Measurements from ENCODE around the gene MYH9.

The MYH9 gene

GRCh38 chr22:36339171-36340065 is 48.3 kb downstream of the MYH9 start:
- in situ Hi-C loops (cut with MboI; ENCODE audit: low sequenced_read_pairs, unreplicated experiment), result no loop called here
- DNase-seq (ENCODE audit: low spot score), result no peak
- TF ChIP-seq, protein P1, sequence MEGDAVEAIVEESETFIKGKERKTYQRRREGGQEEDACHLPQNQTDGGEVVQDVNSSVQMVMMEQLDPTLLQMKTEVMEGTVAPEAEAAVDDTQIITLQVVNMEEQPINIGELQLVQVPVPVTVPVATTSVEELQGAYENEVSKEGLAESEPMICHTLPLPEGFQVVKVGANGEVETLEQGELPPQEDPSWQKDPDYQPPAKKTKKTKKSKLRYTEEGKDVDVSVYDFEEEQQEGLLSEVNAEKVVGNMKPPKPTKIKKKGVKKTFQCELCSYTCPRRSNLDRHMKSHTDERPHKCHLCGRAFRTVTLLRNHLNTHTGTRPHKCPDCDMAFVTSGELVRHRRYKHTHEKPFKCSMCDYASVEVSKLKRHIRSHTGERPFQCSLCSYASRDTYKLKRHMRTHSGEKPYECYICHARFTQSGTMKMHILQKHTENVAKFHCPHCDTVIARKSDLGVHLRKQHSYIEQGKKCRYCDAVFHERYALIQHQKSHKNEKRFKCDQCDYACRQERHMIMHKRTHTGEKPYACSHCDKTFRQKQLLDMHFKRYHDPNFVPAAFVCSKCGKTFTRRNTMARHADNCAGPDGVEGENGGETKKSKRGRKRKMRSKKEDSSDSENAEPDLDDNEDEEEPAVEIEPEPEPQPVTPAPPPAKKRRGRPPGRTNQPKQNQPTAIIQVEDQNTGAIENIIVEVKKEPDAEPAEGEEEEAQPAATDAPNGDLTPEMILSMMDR (IDR thresholded peaks at IDR 0.05; ENCODE audit: borderline replicate concordance, control extremely low read depth, extremely low read depth, insufficient read depth, missing control alignments), result no peak

GRCh38 chr22:36337365-36338130 is 50.2 kb downstream of the MYH9 start:
- TF ChIP-seq, protein P1 (IDR thresholded peaks at IDR 0.05; ENCODE audit: borderline replicate concordance, control extremely low read depth, extremely low read depth, insufficient read depth, missing control alignments), result no peak
- no peak for DNase-seq (ENCODE audit: low spot score)
- in situ Hi-C loops (cut with MboI; ENCODE audit: low sequenced_read_pairs, unreplicated experiment), result no loop called here

DNA sequence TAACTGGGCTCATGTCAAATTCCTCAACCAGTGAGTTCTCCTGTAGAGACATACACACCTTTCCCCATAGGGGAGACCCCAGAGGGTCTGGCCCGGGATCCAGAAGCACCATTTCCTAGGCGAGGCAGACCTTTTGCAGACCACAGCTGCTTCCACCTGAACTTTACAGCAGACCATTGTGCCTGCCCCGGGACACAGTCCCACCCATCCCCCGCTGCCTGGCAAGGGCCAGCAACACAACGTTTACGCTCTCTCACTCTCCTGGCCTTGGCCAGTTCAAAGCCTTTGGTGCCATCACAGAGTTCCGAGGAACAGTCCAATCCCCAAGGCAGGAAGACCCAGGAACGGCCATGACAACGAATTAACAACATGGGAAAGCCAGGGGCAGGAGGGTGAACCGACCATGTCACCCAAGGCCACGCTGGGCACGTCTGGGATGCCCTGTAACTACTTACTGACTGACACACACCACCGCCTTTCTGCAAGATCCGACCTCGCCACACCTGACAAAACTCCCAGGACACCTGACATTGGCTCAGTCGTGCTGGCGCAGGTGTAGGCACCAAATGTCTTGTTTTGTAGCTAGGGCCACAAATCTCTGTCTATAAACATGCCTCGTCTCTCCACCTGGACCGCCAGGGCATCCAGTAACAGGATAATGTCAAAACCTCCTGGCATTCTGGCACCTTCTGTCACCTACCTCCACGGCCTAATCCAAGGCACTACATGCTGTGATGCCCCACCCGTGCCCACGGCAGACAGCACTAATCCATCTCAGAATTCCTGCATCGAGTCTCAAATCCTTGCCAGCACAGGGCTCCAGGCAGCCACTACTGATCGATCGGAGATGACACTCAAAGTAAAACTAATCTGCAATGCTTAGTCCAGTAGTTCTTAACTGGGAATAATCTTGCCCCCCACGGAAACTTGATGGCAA is 51.3 kb downstream of the MYH9 start:
- TF ChIP-seq, protein P1 (IDR thresholded peaks at IDR 0.05; ENCODE audit: borderline replicate concordance, control extremely low read depth, extremely low read depth, insufficient read depth, missing control alignments), result no peak
- no peak for DNase-seq (ENCODE audit: low spot score)
- in situ Hi-C loops (cut with MboI; ENCODE audit: low sequenced_read_pairs, unreplicated experiment), result no loop called here

GRCh38 chr22:36335621-36336020 is 52.1 kb downstream of the MYH9 start:
- in situ Hi-C loops (cut with MboI; ENCODE audit: low sequenced_read_pairs, unreplicated experiment), result no loop called here
- no peak for DNase-seq (ENCODE audit: low spot score)
- TF ChIP-seq, protein P1 (IDR thresholded peaks at IDR 0.05; ENCODE audit: borderline replicate concordance, control extremely low read depth, extremely low read depth, insufficient read depth, missing control alignments), result no peak

DNA sequence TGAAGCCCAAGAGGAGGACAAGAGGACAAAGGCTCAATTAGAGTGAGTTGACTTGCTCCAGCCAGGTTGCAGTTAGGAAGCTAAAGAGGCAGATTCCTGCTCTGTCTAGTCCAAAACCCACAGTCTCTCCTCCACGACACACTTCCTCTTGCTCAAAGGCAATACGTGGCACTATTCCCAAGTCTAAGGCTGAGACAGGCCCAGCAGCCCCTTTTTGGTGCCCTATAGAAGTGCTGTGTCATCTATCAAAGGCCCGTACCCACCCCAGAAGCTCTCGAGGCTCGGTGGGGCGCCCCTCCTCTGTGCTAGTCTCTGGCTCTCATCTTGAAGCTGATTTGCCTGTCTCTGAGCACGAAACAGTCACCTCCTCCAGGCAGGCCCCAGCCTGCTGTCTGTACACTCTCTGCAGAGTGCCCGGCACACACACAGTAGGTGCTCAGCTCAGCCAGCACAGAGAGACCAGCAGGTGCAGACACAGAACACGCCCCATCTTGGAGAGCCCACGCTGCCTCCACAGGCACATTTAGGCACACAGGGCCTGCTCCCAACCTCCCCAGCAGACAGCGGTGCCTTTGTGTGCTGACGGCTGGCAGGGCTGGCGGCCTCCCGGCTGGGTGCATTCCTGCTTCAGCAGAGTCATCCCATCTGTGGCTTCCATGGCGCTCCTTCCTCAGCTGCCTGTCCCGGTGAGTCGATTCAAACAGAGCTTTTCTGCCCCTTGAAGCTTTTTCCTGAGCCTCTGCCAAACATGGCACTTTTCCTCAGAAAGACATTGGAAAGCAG is 52.8 kb downstream of the MYH9 start:
- in situ Hi-C loops (cut with MboI; ENCODE audit: low sequenced_read_pairs, unreplicated experiment), result no loop called here
- TF ChIP-seq, protein P1 (IDR thresholded peaks at IDR 0.05; ENCODE audit: borderline replicate concordance, control extremely low read depth, extremely low read depth, insufficient read depth, missing control alignments), result no peak
- no peak for DNase-seq (ENCODE audit: low spot score)
